GM23338 (cell line): ENCODE data around the gene SNCB.

Experiments
- EZH2 ChIP-seq: fragments of 200-600 bp; sonication (generic); IDR thresholded peaks from one replicate; pipeline ENCODE4 v1.8.0; 2017; ENCODE audit warnings: antibody characterized with exemption, mild to moderate bottlenecking, low read depth; ENCODE audit not compliant: unreplicated experiment
- EZH2phosphoT487 ChIP-seq: fragments of 200-600 bp; sonication (generic); IDR thresholded peaks from one replicate; pipeline ENCODE4 v1.8.1; 2018; ENCODE audit warnings: antibody characterized with exemption; ENCODE audit not compliant: unreplicated experiment
- JUNB ChIP-seq: IDR thresholded peaks from one replicate; pipeline ENCODE4 v1.6.1; 2016; ENCODE audit warnings: antibody characterized with exemption; ENCODE audit not compliant: unreplicated experiment
- POLR2AphosphoS5 ChIP-seq: IDR thresholded peaks from 2 replicates; pipeline ENCODE4 v1.6.1; 2016; ENCODE audit warnings: antibody characterized with exemption, low read depth
- TF ChIP-seq, protein P1 (sequence below), 2 experiments: fragments of 200-600 bp in 1 of 2; sonication (generic) in 1 of 2; conservative IDR thresholded peaks; 2 replicates each; pipeline versions ENCODE4 v1.5.1 to v1.6.1; 2016 to 2017; ENCODE audit warnings: antibody characterized with exemption in 2 of 2, low read depth in 2 of 2, mild to moderate bottlenecking in 2 of 2, moderate library complexity in 1 of 2
- TF ChIP-seq, protein P2 (sequence below): IDR thresholded peaks from one replicate; pipeline ENCODE4 v1.6.1; 2018; ENCODE audit warnings: antibody characterized with exemption; ENCODE audit not compliant: unreplicated experiment
- TF ChIP-seq, protein P3 (sequence below): IDR thresholded peaks from 2 replicates; pipeline ENCODE4 v1.6.1; 2016; ENCODE audit warnings: antibody characterized with exemption

DNA sequence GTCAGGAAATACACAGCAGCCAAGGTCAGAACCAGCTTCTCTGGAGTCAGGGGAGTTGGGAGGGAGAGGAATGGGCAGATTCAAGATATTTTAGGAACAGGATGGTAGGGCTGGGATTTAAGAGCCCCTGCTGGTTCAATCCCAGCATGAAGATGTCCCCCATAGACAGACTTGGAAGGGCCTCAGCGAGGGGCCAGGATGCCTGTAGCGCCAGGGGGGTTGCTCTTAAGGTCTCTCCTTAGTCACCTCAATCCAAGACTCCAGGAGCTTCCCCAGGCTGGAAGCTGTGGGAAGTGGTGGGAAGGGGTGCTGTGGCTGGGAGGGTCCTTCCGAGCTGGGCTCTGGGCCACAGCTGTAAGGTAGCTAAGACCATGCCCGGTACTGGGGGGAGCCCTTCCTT, 8.9 kb upstream of the SNCB start:
- TF ChIP-seq, protein P1, sequence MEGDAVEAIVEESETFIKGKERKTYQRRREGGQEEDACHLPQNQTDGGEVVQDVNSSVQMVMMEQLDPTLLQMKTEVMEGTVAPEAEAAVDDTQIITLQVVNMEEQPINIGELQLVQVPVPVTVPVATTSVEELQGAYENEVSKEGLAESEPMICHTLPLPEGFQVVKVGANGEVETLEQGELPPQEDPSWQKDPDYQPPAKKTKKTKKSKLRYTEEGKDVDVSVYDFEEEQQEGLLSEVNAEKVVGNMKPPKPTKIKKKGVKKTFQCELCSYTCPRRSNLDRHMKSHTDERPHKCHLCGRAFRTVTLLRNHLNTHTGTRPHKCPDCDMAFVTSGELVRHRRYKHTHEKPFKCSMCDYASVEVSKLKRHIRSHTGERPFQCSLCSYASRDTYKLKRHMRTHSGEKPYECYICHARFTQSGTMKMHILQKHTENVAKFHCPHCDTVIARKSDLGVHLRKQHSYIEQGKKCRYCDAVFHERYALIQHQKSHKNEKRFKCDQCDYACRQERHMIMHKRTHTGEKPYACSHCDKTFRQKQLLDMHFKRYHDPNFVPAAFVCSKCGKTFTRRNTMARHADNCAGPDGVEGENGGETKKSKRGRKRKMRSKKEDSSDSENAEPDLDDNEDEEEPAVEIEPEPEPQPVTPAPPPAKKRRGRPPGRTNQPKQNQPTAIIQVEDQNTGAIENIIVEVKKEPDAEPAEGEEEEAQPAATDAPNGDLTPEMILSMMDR (conservative IDR thresholded peaks at IDR 0.05; ENCODE audit: low read depth in 2 of 2) = no peak
- no peak for TF ChIP-seq POLR2AphosphoS5
- TF ChIP-seq EZH2 = no peak
- TF ChIP-seq, protein P2, sequence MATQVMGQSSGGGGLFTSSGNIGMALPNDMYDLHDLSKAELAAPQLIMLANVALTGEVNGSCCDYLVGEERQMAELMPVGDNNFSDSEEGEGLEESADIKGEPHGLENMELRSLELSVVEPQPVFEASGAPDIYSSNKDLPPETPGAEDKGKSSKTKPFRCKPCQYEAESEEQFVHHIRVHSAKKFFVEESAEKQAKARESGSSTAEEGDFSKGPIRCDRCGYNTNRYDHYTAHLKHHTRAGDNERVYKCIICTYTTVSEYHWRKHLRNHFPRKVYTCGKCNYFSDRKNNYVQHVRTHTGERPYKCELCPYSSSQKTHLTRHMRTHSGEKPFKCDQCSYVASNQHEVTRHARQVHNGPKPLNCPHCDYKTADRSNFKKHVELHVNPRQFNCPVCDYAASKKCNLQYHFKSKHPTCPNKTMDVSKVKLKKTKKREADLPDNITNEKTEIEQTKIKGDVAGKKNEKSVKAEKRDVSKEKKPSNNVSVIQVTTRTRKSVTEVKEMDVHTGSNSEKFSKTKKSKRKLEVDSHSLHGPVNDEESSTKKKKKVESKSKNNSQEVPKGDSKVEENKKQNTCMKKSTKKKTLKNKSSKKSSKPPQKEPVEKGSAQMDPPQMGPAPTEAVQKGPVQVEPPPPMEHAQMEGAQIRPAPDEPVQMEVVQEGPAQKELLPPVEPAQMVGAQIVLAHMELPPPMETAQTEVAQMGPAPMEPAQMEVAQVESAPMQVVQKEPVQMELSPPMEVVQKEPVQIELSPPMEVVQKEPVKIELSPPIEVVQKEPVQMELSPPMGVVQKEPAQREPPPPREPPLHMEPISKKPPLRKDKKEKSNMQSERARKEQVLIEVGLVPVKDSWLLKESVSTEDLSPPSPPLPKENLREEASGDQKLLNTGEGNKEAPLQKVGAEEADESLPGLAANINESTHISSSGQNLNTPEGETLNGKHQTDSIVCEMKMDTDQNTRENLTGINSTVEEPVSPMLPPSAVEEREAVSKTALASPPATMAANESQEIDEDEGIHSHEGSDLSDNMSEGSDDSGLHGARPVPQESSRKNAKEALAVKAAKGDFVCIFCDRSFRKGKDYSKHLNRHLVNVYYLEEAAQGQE = no peak
- no peak for TF ChIP-seq JUNB
- TF ChIP-seq, protein P3, sequence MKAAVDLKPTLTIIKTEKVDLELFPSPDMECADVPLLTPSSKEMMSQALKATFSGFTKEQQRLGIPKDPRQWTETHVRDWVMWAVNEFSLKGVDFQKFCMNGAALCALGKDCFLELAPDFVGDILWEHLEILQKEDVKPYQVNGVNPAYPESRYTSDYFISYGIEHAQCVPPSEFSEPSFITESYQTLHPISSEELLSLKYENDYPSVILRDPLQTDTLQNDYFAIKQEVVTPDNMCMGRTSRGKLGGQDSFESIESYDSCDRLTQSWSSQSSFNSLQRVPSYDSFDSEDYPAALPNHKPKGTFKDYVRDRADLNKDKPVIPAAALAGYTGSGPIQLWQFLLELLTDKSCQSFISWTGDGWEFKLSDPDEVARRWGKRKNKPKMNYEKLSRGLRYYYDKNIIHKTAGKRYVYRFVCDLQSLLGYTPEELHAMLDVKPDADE = no peak
- TF ChIP-seq EZH2phosphoT487 = no peak
